CD8-positive, alpha-beta memory T cell (primary cell): Measurements from ENCODE around the gene JDP2. TPM values are rescaled to one million over a fixed set of nuclear protein-coding genes. Genes with fewer than 3 reads are reported as not detected.
A peak's percentile ranks its signal among the peaks of the same experiment; 100 is the strongest.

Source experiments
- CTCF ChIA-PET: fragments of 350-600 bp; sonication (Branson Sonifier 250); formaldehyde crosslinking; loops from one replicate; lab custom pipeline; 2021; ENCODE audit warnings: antibody characterized with exemption; lab: Charles Lee
- POLR2A ChIA-PET: fragments of 350-600 bp; sonication (Branson Sonifier 250); formaldehyde crosslinking; loops from one replicate; lab custom pipeline; 2021; ENCODE audit warnings: antibody characterized with exemption; lab: Charles Lee
- DNase-seq, 5 donors: peaks; one replicate each; pipeline versions ENCODE4 v3.0.0 to v3.0.0-alpha.2; 2020 to 2022; ENCODE audit warnings: mixed read lengths in 1 of 5
- H3K27ac ChIP-seq: one replicate; pipeline ENCODE4 v1.7.0; 2013; ENCODE audit warnings: low read depth, mild to moderate bottlenecking, low read length, moderate library complexity
- H3K27me3 ChIP-seq: 2 replicates; pipeline ENCODE4 v1.7.0; 2013; ENCODE audit warnings: low read length, mild to moderate bottlenecking; ENCODE audit not compliant: insufficient read depth, poor library complexity, severe bottlenecking
- H3K36me3 ChIP-seq: 2 replicates; pipeline ENCODE4 v1.7.0; 2013; ENCODE audit warnings: mild to moderate bottlenecking, low read length, moderate library complexity; ENCODE audit not compliant: insufficient read depth
- H3K4me1 ChIP-seq: 2 replicates; pipeline ENCODE4 v1.7.0; 2013; ENCODE audit warnings: mild to moderate bottlenecking, low read length, moderate library complexity; ENCODE audit not compliant: insufficient read depth
- H3K4me3 ChIP-seq: 2 replicates; pipeline ENCODE4 v1.7.0; 2013; ENCODE audit warnings: mild to moderate bottlenecking, low read length
- H3K9me3 ChIP-seq: 2 replicates; pipeline ENCODE4 v1.7.0; 2013; ENCODE audit warnings: mild to moderate bottlenecking, low read length
- H3K27ac Mint-ChIP-seq, 8 donors: one replicate each; pipeline ENCODE4 v1.8.0; 2020 to 2021; ENCODE audit warnings: mixed read lengths in 8 of 8, mild to moderate bottlenecking in 6 of 8, inconsistent platforms in 3 of 8, moderate library complexity in 3 of 8
- H3K27me3 Mint-ChIP-seq, 2 donors: one replicate each; pipeline ENCODE4 v1.8.0; 2020 to 2021; ENCODE audit warnings: mixed read lengths in 2 of 2, mild to moderate bottlenecking in 1 of 2, moderate library complexity in 1 of 2
- H3K36me3 Mint-ChIP-seq, 3 donors: one replicate each; pipeline ENCODE4 v1.8.0; 2020 to 2021; ENCODE audit warnings: mixed read lengths in 3 of 3, inconsistent platforms in 1 of 3, mild to moderate bottlenecking in 1 of 3
- H3K4me1 Mint-ChIP-seq, 3 donors: one replicate each; pipeline ENCODE4 v1.8.0; 2020 to 2021; ENCODE audit warnings: mixed read lengths in 3 of 3, inconsistent platforms in 1 of 3, mild to moderate bottlenecking in 1 of 3
- H3K4me3 Mint-ChIP-seq, 7 donors: one replicate each; pipeline ENCODE4 v1.8.0; 2020 to 2021; ENCODE audit warnings: mixed read lengths in 7 of 7, mild to moderate bottlenecking in 6 of 7, moderate library complexity in 4 of 7, inconsistent platforms in 2 of 7
- H3K9me3 Mint-ChIP-seq, 5 donors: one replicate each; pipeline ENCODE4 v1.8.0; 2020 to 2022; ENCODE audit warnings: mixed read lengths in 5 of 5, mild to moderate bottlenecking in 3 of 5, moderate library complexity in 2 of 5, inconsistent platforms in 1 of 5
- polyA plus RNA-seq: library from polyadenylated mRNA; unstranded; fragments of 300-500 nt; fragmentation: Illumina TruSeq; gene quantifications from one replicate; pipeline ENCODE4 v1.2.3, GENCODE V29; 2021
- total RNA-seq, 2 experiments: library from RNA; stranded (reverse); gene quantifications; one replicate each; pipeline ENCODE4 v1.2.3, GENCODE V29; 2021

The JDP2 gene
- total and polyA plus RNA-seq, 3 experiments from 2014 or later: 0.24 to 0.53 TPM; not detected in 1

DNA sequence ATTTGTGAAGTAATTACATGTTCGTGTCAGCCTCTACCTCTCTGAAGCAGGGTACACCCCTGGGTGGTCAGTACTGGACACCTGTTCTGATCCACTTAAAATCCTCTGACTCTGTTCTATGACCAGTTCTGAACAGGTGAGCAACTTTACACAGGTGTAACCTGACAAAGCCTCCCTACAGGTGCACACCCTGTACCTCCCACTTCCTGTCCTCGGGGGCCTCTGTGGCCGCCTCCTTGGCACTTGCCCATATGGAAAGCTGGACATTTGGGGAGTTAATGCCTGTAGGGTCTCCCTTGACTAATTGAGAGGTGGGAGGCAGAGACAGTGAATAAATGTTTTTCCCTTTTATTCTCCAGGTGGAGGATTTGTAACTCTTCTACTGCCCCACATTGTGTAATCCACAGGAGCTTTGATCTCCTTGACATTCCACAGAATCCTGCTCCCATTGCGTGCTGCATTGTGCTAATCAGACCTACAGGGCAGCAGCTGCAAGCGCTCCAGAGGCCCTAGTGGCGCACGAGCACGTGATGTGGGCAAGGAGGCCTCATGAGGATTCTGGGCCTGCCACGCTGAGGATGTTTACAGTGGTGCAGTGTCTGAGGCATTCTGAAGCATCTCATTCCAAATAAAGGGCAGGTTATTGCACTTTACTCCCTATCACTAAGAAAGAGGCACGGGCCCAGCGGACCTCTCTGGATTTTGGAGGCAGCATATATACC, 48.6 kb downstream of the JDP2 start:
- Histone ChIP-seq H3K36me3 (no peaks in the 10 kb centered on the region), H3K4me1 (no peaks in the 10 kb centered on the region), H3K9me3 (no peaks in the 10 kb centered on the region), H3K4me3 (no peak overlapping the region), H3K27ac (no peak overlapping the region), H3K27me3 (no peaks in the 10 kb centered on the region)
- H3K27me3 Mint-ChIP-seq: peaks cover 3 to 11% of the 10 kb centered on the region in 2 donors
- ChIA-PET CTCF (interaction anchor here (1.3 kb wide), 1 partner anchor 39 kb away, joined by 3 read pairs; no protein-coding TSS in a partner anchor), POLR2A (no interaction called here)
- no peaks in the 10 kb centered on the region for H3K4me1 Mint-ChIP-seq
- no peaks in the 10 kb centered on the region for H3K9me3 Mint-ChIP-seq
- H3K4me3 Mint-ChIP-seq: no peak overlapping the region
- no peak for DNase-seq
- H3K36me3 Mint-ChIP-seq: no peaks in the 10 kb centered on the region
- no peak overlapping the region for H3K27ac Mint-ChIP-seq

- no peak overlapping the region for H3K4me3 Mint-ChIP-seq
- Histone ChIP-seq H3K27ac (no peak overlapping the region), H3K9me3 (no peaks in the 10 kb centered on the region), H3K36me3 (no peaks in the 10 kb centered on the region), H3K4me1 (no peaks in the 10 kb centered on the region), H3K27me3 (no peaks in the 10 kb centered on the region), H3K4me3 (no peak overlapping the region)
- ChIA-PET POLR2A (no interaction called here), CTCF (no interaction called here)
- H3K4me1 Mint-ChIP-seq: no peaks in the 10 kb centered on the region
- no peaks in the 10 kb centered on the region for H3K9me3 Mint-ChIP-seq
- peaks cover 0 to 11% of the 10 kb centered on the region in 2 donors for H3K27me3 Mint-ChIP-seq
- H3K27ac Mint-ChIP-seq: peak overlapping the region in 1 of 8 donors; percentile 51
- no peak for DNase-seq
- no peaks in the 10 kb centered on the region for H3K36me3 Mint-ChIP-seq
These were observed 50.1 kb downstream of the JDP2 start for GRCh38 chr14:75477881-75478280.

DNA sequence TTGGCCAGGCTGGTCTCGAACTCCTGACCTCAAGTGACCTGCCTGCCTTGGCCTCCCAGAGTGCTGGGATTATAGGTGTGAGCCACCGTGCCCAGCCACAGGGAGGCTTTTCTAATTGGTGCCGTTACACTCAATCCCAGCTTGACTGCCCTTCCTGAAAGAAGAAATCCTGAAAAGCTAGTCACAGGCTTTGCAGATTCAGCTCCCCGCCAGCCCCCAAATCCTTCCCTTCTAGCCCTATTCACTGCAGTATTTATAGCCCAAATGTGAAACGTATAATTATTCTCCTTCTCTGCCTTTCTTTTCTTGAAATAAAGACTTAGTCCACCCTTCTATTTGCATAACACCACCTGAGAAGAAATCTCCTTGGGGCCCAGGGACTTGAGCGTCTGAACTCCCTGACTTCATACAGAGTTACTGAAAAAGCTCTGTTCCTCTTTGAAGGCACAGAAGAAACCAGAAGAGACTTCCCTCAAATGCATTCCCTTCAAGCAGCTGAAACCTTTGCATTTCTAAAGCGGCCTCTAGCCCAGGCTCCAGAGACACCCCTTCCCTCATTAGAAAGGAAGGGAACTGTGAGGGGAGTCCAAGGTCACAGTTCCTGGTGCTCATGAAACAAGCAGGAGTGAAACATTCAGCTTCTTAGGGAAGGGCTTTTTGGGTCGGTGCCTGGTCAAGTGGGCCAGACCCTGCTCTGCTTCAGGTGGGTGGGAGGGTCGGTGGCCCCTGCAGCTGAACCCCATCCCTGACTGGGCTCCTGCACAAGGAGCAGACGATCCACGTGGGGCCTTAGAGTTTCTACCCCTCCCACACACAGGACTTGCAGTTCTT, 52.2 kb downstream of the JDP2 start:
- Histone ChIP-seq H3K27me3 (no peaks in the 10 kb centered on the region), H3K4me3 (no peak overlapping the region), H3K27ac (no peak overlapping the region), H3K36me3 (no peaks in the 10 kb centered on the region), H3K4me1 (no peaks in the 10 kb centered on the region), H3K9me3 (no peaks in the 10 kb centered on the region)
- Mint-ChIP-seq H3K36me3 (no peaks in the 10 kb centered on the region), H3K27me3 (peaks cover 0 to 11% of the 10 kb centered on the region in 2 donors), H3K4me1 (no peaks in the 10 kb centered on the region), H3K27ac (peak overlapping the region in 1 of 8 donors; percentile 79), H3K9me3 (no peaks in the 10 kb centered on the region), H3K4me3 (no peak overlapping the region)
- no peak for DNase-seq
- CTCF ChIA-PET: interaction anchor here (1.0 to 1.3 kb wide), 2 partner anchors 9 to 81 kb away, joined by 3 read pairs; no protein-coding TSS in a partner anchor
- POLR2A ChIA-PET: no interaction called here

DNA sequence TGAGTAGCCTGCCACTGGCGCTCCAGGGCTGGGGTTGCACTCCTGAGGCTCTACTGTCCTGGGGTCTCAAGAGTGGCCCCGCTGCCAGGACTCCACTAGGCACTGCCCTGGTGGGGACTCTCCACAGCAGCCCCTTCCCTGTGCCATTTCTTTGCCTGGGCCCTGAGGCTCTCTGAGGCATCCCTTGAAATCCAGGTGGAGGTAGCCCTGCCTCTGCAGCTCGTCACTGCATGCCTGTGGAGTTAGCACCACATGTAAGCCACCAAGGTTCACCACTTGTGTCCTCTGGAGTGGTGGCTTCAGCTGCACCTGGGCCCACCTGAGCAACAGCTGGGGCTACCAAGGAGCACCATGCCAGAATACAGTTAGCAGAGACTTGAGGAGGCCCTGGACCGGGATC, 54.5 kb downstream of the JDP2 start:
- peaks cover 4% of the 10 kb centered on the region for H3K4me1 ChIP-seq
- no peak for DNase-seq
- no peaks in the 10 kb centered on the region for H3K27me3 ChIP-seq
- Mint-ChIP-seq H3K4me3 (no peak overlapping the region), H3K4me1 (peaks cover 7 to 14% (median 13%) of the 10 kb centered on the region in 3 donors), H3K27me3 (peaks cover 0 to 4% of the 10 kb centered on the region in 2 donors), H3K36me3 (no peaks in the 10 kb centered on the region), H3K9me3 (no peaks in the 10 kb centered on the region), H3K27ac (no peak overlapping the region)
- H3K36me3 ChIP-seq: no peaks in the 10 kb centered on the region
- POLR2A ChIA-PET: no interaction called here
- H3K27ac ChIP-seq: no peak overlapping the region
- CTCF ChIA-PET: no interaction called here
- no peaks in the 10 kb centered on the region for H3K9me3 ChIP-seq
- no peak overlapping the region for H3K4me3 ChIP-seq

DNA sequence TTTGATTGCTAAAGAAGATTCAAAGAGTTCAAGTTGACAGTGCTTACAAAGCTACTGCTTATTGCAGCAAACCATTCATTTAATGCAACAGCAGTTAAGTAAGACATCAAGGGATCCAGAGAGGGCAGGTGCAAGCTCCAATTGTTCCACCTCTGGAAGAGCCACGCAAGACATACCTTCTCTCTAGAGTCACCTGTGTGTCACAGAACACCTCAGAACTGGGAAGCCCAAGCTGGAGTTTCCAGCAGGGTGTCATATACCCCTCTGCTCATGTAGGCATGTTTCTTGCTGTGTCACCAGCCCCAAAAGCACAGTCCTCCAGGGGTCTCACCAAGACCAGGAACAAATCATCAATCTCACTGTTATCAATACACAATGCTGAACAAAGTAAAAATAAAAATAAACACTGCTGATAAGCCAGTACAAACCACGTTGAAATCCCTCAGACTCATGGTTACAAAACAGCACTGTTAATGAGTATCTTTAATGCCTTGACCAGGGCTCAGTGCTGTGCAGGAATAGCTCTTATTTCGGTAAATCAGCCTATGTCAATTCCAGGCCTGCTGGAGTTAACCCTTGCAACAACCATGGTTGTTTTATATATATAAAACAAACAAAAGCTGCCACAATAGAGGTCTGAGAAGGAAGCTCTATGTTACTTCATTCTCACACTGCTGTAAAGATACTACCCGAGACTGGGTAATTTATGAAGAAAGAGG, 57.0 kb downstream of the JDP2 start:
- no peak overlapping the region for H3K4me3 ChIP-seq
- ChIA-PET POLR2A (interaction anchor here (0.5 kb wide), 1 partner anchor 19 kb away, joined by 4 read pairs; no protein-coding TSS in a partner anchor), CTCF (interaction anchor here (1.3 kb wide), 1 partner anchor 177 kb away, joined by 4 read pairs; no protein-coding TSS in a partner anchor)
- H3K9me3 Mint-ChIP-seq: no peaks in the 10 kb centered on the region
- H3K27me3 Mint-ChIP-seq: peaks cover 0 to 2% of the 10 kb centered on the region in 2 donors
- no peaks in the 10 kb centered on the region for H3K36me3 ChIP-seq
- peak overlapping the region in 1 of 8 donors; percentile 63 for H3K27ac Mint-ChIP-seq
- H3K27me3 ChIP-seq: no peaks in the 10 kb centered on the region
- DNase-seq: no peak
- peaks cover 7% of the 10 kb centered on the region for H3K4me1 ChIP-seq
- peaks cover 12 to 24% (median 22%) of the 10 kb centered on the region in 3 donors for H3K4me1 Mint-ChIP-seq
- H3K9me3 ChIP-seq: no peaks in the 10 kb centered on the region
- H3K27ac ChIP-seq: no peak overlapping the region
- H3K4me3 Mint-ChIP-seq: no peak overlapping the region
- H3K36me3 Mint-ChIP-seq: no peaks in the 10 kb centered on the region

- Mint-ChIP-seq H3K27me3 (peaks cover 0 to 1% of the 10 kb centered on the region in 2 donors), H3K4me1 (peaks cover 12 to 24% (median 22%) of the 10 kb centered on the region in 3 donors), H3K27ac (peak overlapping the region in 1 of 8 donors; percentile 29), H3K9me3 (no peaks in the 10 kb centered on the region), H3K4me3 (no peak overlapping the region), H3K36me3 (no peaks in the 10 kb centered on the region)
- Histone ChIP-seq H3K27me3 (no peaks in the 10 kb centered on the region), H3K36me3 (no peaks in the 10 kb centered on the region), H3K27ac (no peak overlapping the region), H3K4me1 (peaks cover 7% of the 10 kb centered on the region), H3K9me3 (no peaks in the 10 kb centered on the region), H3K4me3 (no peak overlapping the region)
- POLR2A ChIA-PET: interaction anchor here (1.6 kb wide), 1 partner anchor 29 kb away, joined by 5 read pairs; no protein-coding TSS in a partner anchor
- DNase-seq: no peak
- CTCF ChIA-PET: interaction anchor here (3.8 kb wide), 1 partner anchor 179 kb away, joined by 52 read pairs; no protein-coding TSS in a partner anchor
These were observed 58.5 kb downstream of the JDP2 start for GRCh38 chr14:75486318-75486717.

GRCh38 chr14:75487155-75487671, 59.4 kb downstream of the JDP2 start:
- H3K27me3 ChIP-seq: no peaks in the 10 kb centered on the region
- H3K4me1 ChIP-seq: peaks cover 7% of the 10 kb centered on the region
- peak overlapping the region in 6 of 7 donors; percentile 4 to 65 (median 20) for H3K4me3 Mint-ChIP-seq
- H3K27ac Mint-ChIP-seq: peak overlapping the region in 5 of 8 donors; percentile 24 to 70 (median 36)
- H3K9me3 ChIP-seq: no peaks in the 10 kb centered on the region
- peaks cover 12 to 24% (median 22%) of the 10 kb centered on the region in 3 donors for H3K4me1 Mint-ChIP-seq
- H3K9me3 Mint-ChIP-seq: no peaks in the 10 kb centered on the region
- H3K27me3 Mint-ChIP-seq: peaks cover 0 to 1% of the 10 kb centered on the region in 2 donors
- H3K36me3 Mint-ChIP-seq: no peaks in the 10 kb centered on the region
- H3K4me3 ChIP-seq: no peak overlapping the region
- ChIA-PET POLR2A (interaction anchor here (1.6 kb wide), 1 partner anchor 28 kb away, joined by 5 read pairs; no protein-coding TSS in a partner anchor), CTCF (interaction anchor here (1.1 to 5.2 kb wide), 9 partner anchors 13 to 180 kb away, joined by 3 to 52 read pairs (median 8); no protein-coding TSS in a partner anchor)
- H3K36me3 ChIP-seq: no peaks in the 10 kb centered on the region
- peak in 1 of 5 donors; percentile 22 for DNase-seq
- no peak overlapping the region for H3K27ac ChIP-seq
